Erythroblast (primary cell): ENCODE data around the gene PDE9A.

Experiments
- GATA1 ChIP-seq: IDR thresholded peaks from 2 replicates; pipeline ENCODE4 v1.6.1; 2011; ENCODE audit warnings: low read depth, mild to moderate bottlenecking, control low read depth, low read length, moderate library complexity
- POLR2A ChIP-seq: IDR thresholded peaks from 2 replicates; pipeline ENCODE4 v1.6.1; 2011; ENCODE audit warnings: mild to moderate bottlenecking, low read length

- TF ChIP-seq POLR2A (no peak), GATA1 (no peak)
These were observed 43.1 kb downstream of the PDE9A start for GRCh38 chr21:42696501-42697040.
